HUES48 (cell line): ENCODE results near the gene CHRNB4.

Experiments
- H3K27ac ChIP-seq: one replicate; pipeline ENCODE4 v1.7.0; 2013; ENCODE audit warnings: low read depth, low read length, inconsistent platforms
- H3K27me3 ChIP-seq: 2 replicates; pipeline ENCODE4 v1.6.1; 2013; ENCODE audit warnings: mild to moderate bottlenecking, low read length; ENCODE audit not compliant: control insufficient read depth, insufficient read depth
- H3K36me3 ChIP-seq: 2 replicates; pipeline ENCODE4 v1.6.1; 2013; ENCODE audit warnings: low read length; ENCODE audit not compliant: control insufficient read depth, insufficient read depth
- H3K4me1 ChIP-seq: 2 replicates; pipeline ENCODE4 v1.6.1; 2013; ENCODE audit warnings: mild to moderate bottlenecking, low read length; ENCODE audit not compliant: control insufficient read depth, insufficient read depth
- H3K4me3 ChIP-seq: 2 replicates; pipeline ENCODE4 v1.5.1; 2013; ENCODE audit warnings: mild to moderate bottlenecking, low read depth, low read length
- H3K9ac ChIP-seq: 2 replicates; pipeline ENCODE4 v1.6.1; 2013; ENCODE audit warnings: mild to moderate bottlenecking, low read depth, low read length, moderate library complexity
- H3K9me3 ChIP-seq: 2 replicates; pipeline ENCODE4 v1.6.1; 2013; ENCODE audit warnings: low read length; ENCODE audit not compliant: control insufficient read depth, insufficient read depth

The CHRNB4 gene

DNA sequence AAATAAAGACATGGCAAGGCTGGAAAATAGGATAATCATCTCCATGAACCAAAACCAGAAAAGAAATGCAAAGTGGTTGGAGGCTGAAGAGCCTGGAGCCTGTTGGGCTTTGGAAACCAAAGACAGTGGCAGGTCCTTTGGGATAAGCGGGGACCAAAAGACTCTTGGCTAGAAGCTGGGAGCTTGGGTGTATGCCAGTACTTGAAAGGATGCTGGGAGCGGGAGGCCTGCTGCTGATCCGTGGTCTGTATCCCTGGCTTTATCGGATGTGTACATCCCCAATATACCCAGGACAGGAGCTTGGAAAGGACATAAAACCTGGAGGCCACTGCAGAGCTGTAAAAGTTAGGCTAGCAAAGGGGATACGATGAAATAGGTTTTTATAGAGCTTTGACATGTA, 1.3 kb upstream of the CHRNB4 start:
- H3K27me3 ChIP-seq: peaks cover 5% of the 10 kb centered on the region
- no peaks in the 10 kb centered on the region for H3K36me3 ChIP-seq
- peaks cover 7% of the 10 kb centered on the region for H3K4me1 ChIP-seq
- peak overlapping the region; percentile 79; the same call in 1 of the 2 replicates for H3K4me3 ChIP-seq
- no peak overlapping the region for H3K27ac ChIP-seq
- no peak overlapping the region for H3K9ac ChIP-seq
- no peaks in the 10 kb centered on the region for H3K9me3 ChIP-seq

DNA sequence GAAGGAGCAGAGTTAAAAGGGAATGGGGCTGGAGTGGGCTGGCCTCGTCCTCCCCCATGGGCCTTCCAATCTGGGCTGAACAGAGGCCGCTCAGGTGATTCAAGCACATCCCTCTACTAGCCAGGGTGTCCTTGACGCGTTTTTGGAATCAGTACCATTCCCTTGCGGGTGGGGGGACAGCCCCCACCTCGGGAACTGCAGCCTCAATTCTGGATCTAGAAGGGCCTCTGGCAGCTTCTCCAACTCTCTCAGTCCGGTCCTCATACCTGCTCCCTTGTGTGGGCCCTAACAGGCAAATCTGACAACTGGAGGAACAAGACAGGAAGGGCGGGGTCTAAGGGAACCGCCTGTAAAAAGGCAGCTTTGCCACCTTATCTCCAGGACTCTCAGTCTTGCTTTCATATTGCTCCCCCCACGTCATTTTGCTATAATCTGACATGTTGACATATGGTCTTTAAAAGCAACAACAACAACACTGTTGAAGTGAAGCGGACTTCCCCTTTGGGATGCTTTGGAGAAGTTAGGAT, 802 bp upstream of the CHRNB4 start:
- peaks cover 7% of the 10 kb centered on the region for H3K4me1 ChIP-seq
- no peaks in the 10 kb centered on the region for H3K9me3 ChIP-seq
- H3K9ac ChIP-seq: no peak overlapping the region
- peaks cover 5% of the 10 kb centered on the region for H3K27me3 ChIP-seq
- no peaks in the 10 kb centered on the region for H3K36me3 ChIP-seq
- peak overlapping the region; percentile 79 for H3K4me3 ChIP-seq
- H3K27ac ChIP-seq: peak overlapping the region; percentile 87

DNA sequence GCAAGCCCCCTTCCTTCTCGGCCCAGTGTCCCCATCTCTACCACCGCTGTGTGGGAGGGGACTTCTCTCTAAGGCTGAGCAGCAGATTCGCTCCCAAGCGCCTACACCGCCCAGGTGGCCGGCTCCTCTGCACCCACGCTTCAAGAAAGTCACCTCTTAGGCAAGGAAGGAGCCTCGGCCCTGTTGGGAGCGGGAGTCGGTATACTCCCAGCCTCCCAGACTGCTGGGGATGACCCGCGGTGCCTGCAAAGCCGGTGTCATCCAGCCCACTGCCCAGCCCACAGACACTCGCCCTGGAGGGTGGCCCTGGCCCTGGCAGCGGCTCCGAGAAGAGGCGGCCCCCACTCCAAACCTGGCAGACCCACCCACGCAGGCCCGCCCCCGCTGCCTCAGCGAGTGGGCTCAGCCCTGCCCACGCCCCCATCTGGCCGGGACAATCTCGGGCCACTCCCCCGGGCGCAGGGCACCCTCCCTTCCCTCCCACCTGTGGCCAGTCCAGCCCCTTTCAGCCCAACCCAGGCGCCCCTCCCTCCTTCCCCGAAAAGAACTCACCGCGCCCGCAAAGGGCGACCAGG, 396 bp downstream of the CHRNB4 start:
- Histone ChIP-seq H3K9me3 (no peaks in the 10 kb centered on the region), H3K36me3 (no peaks in the 10 kb centered on the region), H3K4me3 (peak overlapping the region; percentile 79), H3K27ac (peak overlapping the region; percentile 87), H3K9ac (no peak overlapping the region), H3K4me1 (peaks cover 7% of the 10 kb centered on the region), H3K27me3 (peaks cover 5% of the 10 kb centered on the region)

DNA sequence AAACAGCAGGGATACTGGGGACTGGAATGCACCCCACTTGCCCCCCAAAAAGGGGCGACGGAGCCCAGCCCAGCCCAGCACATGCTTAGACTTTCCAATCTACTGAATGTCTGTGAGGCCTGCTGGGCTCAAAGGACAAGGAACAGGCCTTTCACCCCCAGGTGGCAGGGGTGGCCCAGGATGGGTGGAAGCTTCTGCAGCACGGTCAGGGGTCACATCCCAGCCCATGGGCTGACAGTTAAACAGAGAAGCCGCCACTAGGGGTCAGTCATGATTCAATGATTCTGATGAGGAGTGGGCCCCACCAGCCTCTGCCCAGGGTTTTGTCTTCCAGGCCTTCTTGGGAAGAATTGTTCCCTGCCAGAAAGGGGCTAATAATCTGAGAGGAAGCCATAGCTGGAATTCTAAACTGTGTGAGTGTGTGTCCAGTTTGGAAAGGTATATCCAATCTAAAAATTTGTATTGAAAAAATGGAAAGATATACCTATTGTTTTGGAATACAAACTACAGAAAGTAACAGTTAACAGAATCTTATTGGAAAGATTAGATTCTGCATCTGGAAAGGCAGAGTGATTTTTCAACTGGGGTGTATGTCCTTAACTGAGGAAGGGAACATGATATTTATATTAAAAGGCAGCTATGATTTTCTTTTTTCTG, 2.2 kb downstream of the CHRNB4 start:
- H3K27ac ChIP-seq: no peak overlapping the region
- H3K9ac ChIP-seq: no peak overlapping the region
- H3K36me3 ChIP-seq: no peaks in the 10 kb centered on the region
- H3K9me3 ChIP-seq: no peaks in the 10 kb centered on the region
- H3K27me3 ChIP-seq: peaks cover 5% of the 10 kb centered on the region
- H3K4me1 ChIP-seq: peaks cover 7% of the 10 kb centered on the region
- no peak overlapping the region for H3K4me3 ChIP-seq

DNA sequence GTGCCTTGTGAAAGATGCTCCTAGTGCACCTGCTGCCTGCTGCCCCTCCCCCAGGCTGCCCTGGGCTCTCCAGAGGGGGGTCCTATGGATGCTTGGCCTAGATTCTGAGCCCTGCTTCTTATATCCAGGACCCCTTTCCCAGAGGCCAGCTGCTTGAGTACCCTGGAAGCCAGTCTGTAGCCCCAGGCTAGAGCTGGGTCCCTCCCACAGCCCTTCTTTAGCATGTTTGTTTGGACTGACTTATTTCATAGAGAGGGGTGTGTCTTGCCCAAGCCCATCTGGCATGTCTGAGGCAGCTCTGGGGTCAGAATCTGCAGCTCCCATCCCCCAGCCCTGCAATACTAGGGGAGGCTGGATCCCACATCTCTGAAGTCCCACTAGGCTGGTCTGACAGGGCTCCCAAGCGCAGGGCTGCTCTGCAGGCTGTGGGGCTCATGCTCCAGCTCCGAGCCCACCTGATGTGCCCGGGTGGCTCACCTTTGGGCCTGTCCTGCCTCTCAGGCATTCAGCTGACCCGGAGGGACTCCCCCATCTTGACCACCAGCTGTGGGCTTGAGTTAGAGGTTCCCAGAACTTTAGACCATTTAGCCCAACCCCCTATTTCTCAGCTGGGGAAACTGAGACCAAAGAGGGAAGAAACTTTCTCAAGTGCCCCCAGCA, 3.1 kb downstream of the CHRNB4 start:
- H3K9ac ChIP-seq: no peak overlapping the region
- no peak overlapping the region for H3K27ac ChIP-seq
- H3K27me3 ChIP-seq: peaks cover 5% of the 10 kb centered on the region
- H3K4me3 ChIP-seq: no peak overlapping the region
- peaks cover 7% of the 10 kb centered on the region for H3K4me1 ChIP-seq
- no peaks in the 10 kb centered on the region for H3K9me3 ChIP-seq
- H3K36me3 ChIP-seq: no peaks in the 10 kb centered on the region

DNA sequence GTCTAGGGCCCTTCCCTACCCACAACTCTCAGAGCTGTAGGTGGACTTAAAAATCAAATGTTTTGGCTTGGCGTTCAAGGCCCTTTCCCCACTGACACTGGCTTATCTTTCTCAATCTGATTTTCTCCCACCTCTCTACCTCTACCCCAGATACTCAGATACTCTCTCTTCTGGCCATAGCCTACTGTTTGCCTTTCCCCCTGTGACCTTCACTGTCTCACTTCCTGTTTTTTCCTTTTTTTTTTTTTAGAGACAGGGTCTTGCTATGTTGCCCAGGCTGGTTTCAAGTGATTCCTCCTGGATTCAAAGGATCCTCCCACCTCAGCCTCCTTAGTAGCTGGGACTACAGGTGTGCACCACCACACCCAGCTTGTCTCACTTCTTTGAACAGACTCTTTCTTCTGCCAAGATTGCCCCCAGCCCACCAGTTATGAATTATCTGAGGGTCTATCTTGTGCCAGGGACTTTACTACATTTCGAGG, 4.6 kb downstream of the CHRNB4 start:
- Histone ChIP-seq H3K9me3 (no peaks in the 10 kb centered on the region), H3K4me1 (no peaks in the 10 kb centered on the region), H3K4me3 (no peak overlapping the region), H3K27ac (no peak overlapping the region), H3K9ac (no peak overlapping the region), H3K36me3 (no peaks in the 10 kb centered on the region), H3K27me3 (peaks cover 5% of the 10 kb centered on the region)

DNA sequence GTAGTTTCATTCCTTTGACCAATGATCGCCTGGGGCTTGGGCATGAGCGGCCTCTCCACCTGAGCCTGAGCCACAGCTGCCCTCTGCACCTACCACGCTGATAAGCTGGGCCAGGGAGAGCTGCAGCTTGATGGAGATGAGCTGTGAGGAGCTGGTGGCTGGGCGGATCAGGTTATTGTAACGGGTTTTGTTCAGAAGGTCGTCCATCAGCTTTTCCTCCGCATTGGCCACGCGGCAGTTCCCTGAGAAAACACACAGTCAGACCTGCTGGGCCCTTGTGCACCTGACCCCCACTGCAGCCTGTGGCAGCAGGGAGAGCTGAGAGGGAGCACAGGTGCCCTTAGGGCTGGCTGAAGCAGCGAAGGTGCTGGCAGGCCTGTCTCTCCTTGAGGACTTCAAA, 5.7 kb downstream of the CHRNB4 start:
- Histone ChIP-seq H3K9ac (no peak overlapping the region), H3K27ac (no peak overlapping the region), H3K4me3 (no peak overlapping the region), H3K4me1 (no peaks in the 10 kb centered on the region), H3K9me3 (no peaks in the 10 kb centered on the region), H3K36me3 (no peaks in the 10 kb centered on the region), H3K27me3 (peaks cover 4% of the 10 kb centered on the region)

DNA sequence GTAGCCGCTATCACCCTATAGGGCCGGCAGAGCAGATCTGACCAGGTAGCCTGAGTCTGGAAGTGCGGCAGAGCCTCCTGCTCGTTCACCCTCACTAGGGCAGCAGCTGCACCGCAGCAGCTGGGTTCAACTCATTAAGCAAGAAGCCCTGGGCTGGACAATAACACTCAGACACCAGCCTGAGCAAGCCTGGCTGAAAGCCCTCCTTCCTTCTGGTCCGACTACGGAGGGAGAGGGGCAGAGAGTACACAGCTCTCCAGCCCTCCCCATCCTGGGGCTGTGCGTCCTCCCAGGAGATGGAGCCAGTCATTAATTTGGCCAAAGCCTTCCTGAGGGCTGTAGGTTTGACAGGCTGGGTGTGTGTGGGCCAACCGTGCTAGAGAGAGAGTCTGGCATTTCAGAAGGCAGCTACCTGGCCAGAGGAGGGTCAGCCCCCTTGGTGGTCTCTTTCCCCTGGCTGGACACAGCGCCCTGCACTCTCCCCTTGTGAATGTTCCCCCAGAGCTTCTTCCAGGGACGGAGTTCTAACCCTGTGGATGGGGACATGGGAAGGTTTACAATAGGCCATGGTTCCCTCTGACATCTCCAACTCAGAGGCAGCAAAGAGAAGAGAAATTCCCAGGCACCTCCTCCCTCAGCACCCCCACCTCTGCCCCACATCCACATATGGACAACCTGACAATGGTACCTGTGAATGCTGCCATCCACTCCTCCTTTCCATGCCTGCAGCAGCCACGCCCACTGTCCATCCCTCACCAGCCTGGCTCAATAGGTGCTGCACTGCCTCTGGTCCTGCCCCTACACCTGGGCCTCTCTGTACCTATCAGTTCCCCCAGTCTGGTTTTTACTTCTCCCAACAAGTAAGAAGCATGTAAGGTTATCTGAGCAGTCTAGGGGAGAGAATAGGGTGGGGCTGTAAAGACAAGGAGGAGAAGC, 6.5 kb downstream of the CHRNB4 start:
- H3K9me3 ChIP-seq: no peaks in the 10 kb centered on the region
- no peak overlapping the region for H3K9ac ChIP-seq
- H3K27ac ChIP-seq: no peak overlapping the region
- H3K36me3 ChIP-seq: no peaks in the 10 kb centered on the region
- H3K27me3 ChIP-seq: no peaks in the 10 kb centered on the region
- H3K4me3 ChIP-seq: no peak overlapping the region
- H3K4me1 ChIP-seq: no peaks in the 10 kb centered on the region

DNA sequence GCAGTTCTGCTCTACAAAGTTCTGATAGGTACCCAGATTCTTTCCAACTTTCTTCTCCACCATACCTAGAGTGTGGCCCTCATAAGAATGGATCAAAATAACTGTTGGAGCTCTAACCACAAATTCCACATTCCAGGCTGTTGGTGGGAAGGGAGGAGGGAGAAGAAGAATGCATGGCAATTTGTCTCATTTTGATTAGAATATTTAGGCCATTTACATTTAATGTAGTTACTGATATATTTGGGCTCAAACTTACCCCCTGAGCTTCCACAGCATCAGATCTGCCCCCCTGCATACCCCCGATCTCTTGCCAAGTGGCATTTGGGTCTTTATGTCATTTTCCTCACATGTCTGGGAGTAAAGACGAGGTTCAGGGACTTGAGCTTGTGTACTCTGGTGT, 7.7 kb downstream of the CHRNB4 start:
- no peak overlapping the region for H3K9ac ChIP-seq
- no peaks in the 10 kb centered on the region for H3K4me1 ChIP-seq
- H3K36me3 ChIP-seq: 0 out of 2 replicates have a peak, but pooled peaks cover 2% of the 10 kb centered on the region
- no peak overlapping the region for H3K4me3 ChIP-seq
- no peaks in the 10 kb centered on the region for H3K27me3 ChIP-seq
- H3K27ac ChIP-seq: no peak overlapping the region
- no peaks in the 10 kb centered on the region for H3K9me3 ChIP-seq

DNA sequence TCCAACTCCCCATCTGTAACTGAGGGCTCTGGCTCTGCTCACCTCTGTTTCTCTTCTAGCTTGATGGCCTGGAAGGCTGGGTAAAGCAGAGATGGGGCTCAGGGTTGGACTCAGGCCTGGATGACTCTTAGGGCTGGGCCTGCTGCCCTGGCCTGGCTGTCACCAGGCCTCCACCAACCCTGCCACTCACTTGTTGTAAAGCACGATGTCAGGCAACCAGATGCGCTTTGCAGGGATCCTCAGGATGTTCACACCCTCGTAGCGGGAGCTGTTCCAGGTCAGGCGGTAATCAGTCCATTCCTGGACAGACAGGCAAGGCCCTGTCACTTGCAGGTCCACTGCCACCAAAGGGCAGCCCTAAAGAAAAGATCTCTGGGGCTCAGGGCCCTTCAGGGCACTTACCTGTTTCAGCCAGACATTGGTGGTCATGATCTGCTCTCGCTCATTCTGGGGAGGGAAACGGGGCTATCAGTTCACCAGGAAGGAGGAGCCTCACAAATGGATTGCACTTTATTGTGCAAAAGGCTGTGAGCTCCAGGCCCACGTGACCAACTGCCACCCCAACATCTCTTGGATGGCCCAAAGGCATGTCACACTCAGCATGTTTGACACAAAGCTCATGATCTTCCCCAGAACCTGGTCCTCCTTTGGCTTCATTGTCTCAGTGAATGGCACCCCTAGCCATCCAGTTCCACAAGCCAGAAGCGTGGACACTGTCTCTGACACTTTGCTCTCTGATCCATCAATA, 9.9 kb downstream of the CHRNB4 start:
- Histone ChIP-seq H3K27me3 (no peaks in the 10 kb centered on the region), H3K4me1 (no peaks in the 10 kb centered on the region), H3K27ac (no peak overlapping the region), H3K9ac (no peak overlapping the region), H3K36me3 (0 out of 2 replicates have a peak, but pooled peaks cover 2% of the 10 kb centered on the region), H3K4me3 (no peak overlapping the region), H3K9me3 (no peaks in the 10 kb centered on the region)
